ENCODE measurements around the gene JAZF1.

GRCh38 chr7:28018020-28018419 lies 162.6 kb downstream of the JAZF1 start:
- TF ChIP-seq, protein P1, sequence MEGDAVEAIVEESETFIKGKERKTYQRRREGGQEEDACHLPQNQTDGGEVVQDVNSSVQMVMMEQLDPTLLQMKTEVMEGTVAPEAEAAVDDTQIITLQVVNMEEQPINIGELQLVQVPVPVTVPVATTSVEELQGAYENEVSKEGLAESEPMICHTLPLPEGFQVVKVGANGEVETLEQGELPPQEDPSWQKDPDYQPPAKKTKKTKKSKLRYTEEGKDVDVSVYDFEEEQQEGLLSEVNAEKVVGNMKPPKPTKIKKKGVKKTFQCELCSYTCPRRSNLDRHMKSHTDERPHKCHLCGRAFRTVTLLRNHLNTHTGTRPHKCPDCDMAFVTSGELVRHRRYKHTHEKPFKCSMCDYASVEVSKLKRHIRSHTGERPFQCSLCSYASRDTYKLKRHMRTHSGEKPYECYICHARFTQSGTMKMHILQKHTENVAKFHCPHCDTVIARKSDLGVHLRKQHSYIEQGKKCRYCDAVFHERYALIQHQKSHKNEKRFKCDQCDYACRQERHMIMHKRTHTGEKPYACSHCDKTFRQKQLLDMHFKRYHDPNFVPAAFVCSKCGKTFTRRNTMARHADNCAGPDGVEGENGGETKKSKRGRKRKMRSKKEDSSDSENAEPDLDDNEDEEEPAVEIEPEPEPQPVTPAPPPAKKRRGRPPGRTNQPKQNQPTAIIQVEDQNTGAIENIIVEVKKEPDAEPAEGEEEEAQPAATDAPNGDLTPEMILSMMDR (IDR thresholded peaks at IDR 0.05; ENCODE audit: poor library complexity) = no peak
- no peak for TF ChIP-seq EZH2 (IDR thresholded peaks at IDR 0.05; ENCODE audit: borderline replicate concordance)

Data from hepatocyte (in vitro differentiated cells).